ENCODE data around the gene KIF16B. TPM values are rescaled to one million over a fixed set of nuclear protein-coding genes. Genes with fewer than 3 reads are reported as not detected.

KIF16B gene
- total RNA-seq, 3 donors from 2014 or later, result 23.8 to 47.9 (median 36.9) TPM

DNA sequence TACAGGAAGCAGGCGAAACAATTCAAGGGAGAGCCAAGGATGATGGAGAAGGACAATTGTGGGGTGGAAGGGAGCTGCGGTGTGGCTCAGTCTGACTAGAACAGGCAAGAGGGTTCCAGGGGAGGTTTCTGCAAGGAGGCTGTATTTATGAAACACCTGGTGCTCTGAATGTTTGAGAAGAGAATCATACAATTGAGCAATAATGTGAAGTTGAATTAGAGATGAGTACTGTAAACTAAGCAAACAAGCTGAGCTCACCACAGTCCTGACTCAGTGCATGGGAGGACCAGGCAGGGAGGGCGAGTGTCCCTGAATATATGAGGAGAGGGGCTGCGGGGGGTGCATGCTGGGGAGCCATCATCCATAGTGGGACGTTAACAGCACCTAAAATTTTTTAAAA is 279.7 kb downstream of the KIF16B start:
- Histone ChIP-seq H3K9me3 (no peaks in the 10 kb centered on the region), H3K4me1 (no peaks in the 10 kb centered on the region), H3K27ac (no peak overlapping the region), H3K36me3 (no peaks in the 10 kb centered on the region), H3K4me3 (no peak overlapping the region), H3K27me3 (no peaks in the 10 kb centered on the region)
- TF ChIP-seq POLR2A (IDR thresholded peaks at IDR 0.05) (no peak), POLR2AphosphoS5 (IDR thresholded peaks at IDR 0.05) (no peak)
- TF ChIP-seq, protein P1, sequence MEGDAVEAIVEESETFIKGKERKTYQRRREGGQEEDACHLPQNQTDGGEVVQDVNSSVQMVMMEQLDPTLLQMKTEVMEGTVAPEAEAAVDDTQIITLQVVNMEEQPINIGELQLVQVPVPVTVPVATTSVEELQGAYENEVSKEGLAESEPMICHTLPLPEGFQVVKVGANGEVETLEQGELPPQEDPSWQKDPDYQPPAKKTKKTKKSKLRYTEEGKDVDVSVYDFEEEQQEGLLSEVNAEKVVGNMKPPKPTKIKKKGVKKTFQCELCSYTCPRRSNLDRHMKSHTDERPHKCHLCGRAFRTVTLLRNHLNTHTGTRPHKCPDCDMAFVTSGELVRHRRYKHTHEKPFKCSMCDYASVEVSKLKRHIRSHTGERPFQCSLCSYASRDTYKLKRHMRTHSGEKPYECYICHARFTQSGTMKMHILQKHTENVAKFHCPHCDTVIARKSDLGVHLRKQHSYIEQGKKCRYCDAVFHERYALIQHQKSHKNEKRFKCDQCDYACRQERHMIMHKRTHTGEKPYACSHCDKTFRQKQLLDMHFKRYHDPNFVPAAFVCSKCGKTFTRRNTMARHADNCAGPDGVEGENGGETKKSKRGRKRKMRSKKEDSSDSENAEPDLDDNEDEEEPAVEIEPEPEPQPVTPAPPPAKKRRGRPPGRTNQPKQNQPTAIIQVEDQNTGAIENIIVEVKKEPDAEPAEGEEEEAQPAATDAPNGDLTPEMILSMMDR (IDR thresholded peaks at IDR 0.05), result no peak
- intact Hi-C loops (cut with DNase I; ENCODE audit: low total_unique reads), result no loop called here
- no peak for DNase-seq (ENCODE audit: low spot score in 2 of 2)

DNA sequence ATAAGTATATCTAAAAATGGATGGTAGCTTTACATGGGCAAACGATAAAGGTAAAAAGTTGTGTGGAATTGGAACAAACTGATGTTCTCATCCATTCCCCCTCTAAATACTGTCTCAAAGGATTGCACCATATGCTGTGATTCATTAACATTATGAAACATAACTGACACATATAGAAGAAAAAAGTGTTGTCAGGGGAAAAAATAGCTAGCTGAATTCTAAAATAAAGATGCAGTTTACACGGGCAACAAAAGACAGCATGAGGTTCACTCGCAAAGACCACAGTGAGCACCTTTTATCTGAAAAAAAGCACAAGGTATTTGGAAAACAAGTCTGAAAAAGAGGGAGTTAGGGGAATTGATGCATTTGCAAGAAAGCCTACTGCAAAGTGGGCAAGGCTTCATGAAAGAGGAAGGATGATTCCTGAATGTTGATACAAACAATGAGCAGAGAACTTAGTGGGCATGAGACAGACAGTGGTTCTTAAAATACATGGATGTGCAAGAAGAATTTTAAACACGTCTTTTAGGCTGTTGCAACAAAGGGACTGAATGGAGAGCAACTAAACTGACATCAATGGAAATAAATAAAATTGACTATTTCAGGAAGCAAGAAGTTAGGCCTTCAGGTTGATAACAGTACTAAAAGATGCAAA is 280.9 kb downstream of the KIF16B start:
- TF ChIP-seq POLR2A (IDR thresholded peaks at IDR 0.05), result no peak
- Histone ChIP-seq H3K4me3 (no peak overlapping the region), H3K9me3 (no peaks in the 10 kb centered on the region), H3K4me1 (no peaks in the 10 kb centered on the region), H3K27ac (no peak overlapping the region), H3K27me3 (no peaks in the 10 kb centered on the region), H3K36me3 (no peaks in the 10 kb centered on the region)
- DNase-seq (ENCODE audit: low spot score in 2 of 2), result no peak
- intact Hi-C loops (cut with DNase I; ENCODE audit: low total_unique reads), result no loop called here

DNA sequence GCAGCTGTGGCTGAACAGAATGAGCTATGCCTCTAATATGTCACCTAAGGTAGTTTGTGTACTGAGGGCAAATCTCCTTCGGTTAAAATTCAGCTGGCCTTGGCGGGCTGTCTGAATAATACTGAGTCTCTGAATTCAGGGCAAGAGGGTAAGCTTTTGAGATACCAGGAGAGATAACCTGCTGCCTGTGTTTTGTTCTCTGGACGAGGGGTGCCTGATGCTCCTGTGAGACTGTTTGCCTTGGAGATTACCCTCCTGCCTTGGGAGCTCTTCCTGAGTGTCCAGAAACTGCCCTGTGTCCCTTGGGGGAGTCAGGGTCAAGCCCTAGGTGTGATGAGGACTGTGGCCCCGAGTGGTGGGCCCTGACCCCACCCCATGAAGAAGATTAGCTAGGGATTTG is 282.9 kb downstream of the KIF16B start:
- H3K4me3 ChIP-seq, result no peak overlapping the region
- no peaks in the 10 kb centered on the region for H3K36me3 ChIP-seq
- no peak overlapping the region for H3K27ac ChIP-seq
- no peak for DNase-seq (ENCODE audit: low spot score in 2 of 2)
- intact Hi-C loops (cut with DNase I; ENCODE audit: low total_unique reads), result no loop called here
- TF ChIP-seq, protein P1 (IDR thresholded peaks at IDR 0.05), result no peak
- no peak for TF ChIP-seq POLR2A (IDR thresholded peaks at IDR 0.05)
- no peaks in the 10 kb centered on the region for H3K9me3 ChIP-seq
- H3K27me3 ChIP-seq, result no peaks in the 10 kb centered on the region
- no peaks in the 10 kb centered on the region for H3K4me1 ChIP-seq

DNA sequence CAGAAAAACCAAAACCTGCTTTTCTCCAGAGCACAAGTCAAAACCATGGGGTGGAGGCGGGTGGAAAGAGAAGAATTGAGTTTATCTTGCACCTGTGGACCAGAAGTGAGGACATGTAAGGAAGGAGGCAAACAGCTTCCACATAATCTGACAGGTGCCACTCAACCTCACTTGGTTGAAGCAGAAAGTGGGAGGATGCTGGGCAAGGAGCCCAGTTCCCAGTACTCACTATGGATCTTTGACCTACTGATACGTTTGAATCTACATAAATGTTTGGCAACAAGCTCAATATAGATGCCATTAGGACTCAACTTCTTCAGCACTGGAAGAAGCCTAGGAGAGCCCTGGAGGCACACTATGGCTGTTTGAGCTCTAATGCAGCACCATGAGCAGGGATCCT is 285.5 kb downstream of the KIF16B start:
- TF ChIP-seq POLR2AphosphoS5 (IDR thresholded peaks at IDR 0.05) (no peak), POLR2A (IDR thresholded peaks at IDR 0.05) (no peak)
- TF ChIP-seq, protein P1 (IDR thresholded peaks at IDR 0.05), result no peak
- Histone ChIP-seq H3K36me3 (no peaks in the 10 kb centered on the region), H3K27me3 (no peaks in the 10 kb centered on the region), H3K27ac (no peak overlapping the region), H3K4me1 (no peaks in the 10 kb centered on the region), H3K9me3 (no peaks in the 10 kb centered on the region), H3K4me3 (no peak overlapping the region)
- intact Hi-C loops (cut with DNase I; ENCODE audit: low total_unique reads), result no loop called here
- no peak for DNase-seq (ENCODE audit: low spot score in 2 of 2)

DNA sequence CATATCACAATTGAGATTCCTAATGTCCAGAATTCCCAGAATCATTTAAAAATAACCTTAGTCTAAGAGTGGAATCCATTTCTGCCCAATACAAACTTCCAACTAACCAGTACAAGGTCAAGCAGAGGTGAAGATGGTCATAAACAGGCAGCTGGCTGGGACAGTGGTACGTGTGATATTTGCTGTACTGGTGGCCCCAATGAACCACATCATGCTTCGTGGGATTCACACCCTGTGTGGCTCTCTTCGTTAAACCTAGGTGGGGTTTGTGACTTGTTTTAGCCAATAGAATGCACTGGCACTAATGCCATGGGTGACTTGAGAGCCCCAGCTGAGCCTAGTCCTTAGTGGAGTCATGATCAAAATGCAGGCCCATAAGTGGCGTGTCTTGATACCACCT is 286.6 kb downstream of the KIF16B start:
- Histone ChIP-seq H3K27ac (no peak overlapping the region), H3K4me3 (no peak overlapping the region), H3K36me3 (no peaks in the 10 kb centered on the region), H3K27me3 (no peaks in the 10 kb centered on the region), H3K9me3 (no peaks in the 10 kb centered on the region), H3K4me1 (no peaks in the 10 kb centered on the region)
- no peak for DNase-seq (ENCODE audit: low spot score in 2 of 2)
- intact Hi-C loops (cut with DNase I; ENCODE audit: low total_unique reads), result no loop called here
- TF ChIP-seq POLR2AphosphoS5 (IDR thresholded peaks at IDR 0.05) (no peak), POLR2A (IDR thresholded peaks at IDR 0.05) (no peak)
- TF ChIP-seq, protein P1 (IDR thresholded peaks at IDR 0.05), result no peak

All from breast epithelium (tissue), 4 donors.